H54 (cell line): Measurements from ENCODE around the gene CBX8.

Experiments
- DNase-seq: peaks from one replicate; pipeline ENCODE4 v3.0.0; 2011; ENCODE audit warnings: low spot score, mixed read lengths; ENCODE audit not compliant: insufficient read length
- FAIRE-seq: peaks from 3 replicates; lab custom pipeline; 2011; peaks lifted over from hg19 to GRCh38; lab: Jason Lieb, UNC
- POLR2A ChIP-seq: IDR thresholded peaks from 2 replicates; pipeline ENCODE4 v1.6.1; 2011; ENCODE audit warnings: low read depth, mild to moderate bottlenecking, low read length

CBX8 gene

DNA sequence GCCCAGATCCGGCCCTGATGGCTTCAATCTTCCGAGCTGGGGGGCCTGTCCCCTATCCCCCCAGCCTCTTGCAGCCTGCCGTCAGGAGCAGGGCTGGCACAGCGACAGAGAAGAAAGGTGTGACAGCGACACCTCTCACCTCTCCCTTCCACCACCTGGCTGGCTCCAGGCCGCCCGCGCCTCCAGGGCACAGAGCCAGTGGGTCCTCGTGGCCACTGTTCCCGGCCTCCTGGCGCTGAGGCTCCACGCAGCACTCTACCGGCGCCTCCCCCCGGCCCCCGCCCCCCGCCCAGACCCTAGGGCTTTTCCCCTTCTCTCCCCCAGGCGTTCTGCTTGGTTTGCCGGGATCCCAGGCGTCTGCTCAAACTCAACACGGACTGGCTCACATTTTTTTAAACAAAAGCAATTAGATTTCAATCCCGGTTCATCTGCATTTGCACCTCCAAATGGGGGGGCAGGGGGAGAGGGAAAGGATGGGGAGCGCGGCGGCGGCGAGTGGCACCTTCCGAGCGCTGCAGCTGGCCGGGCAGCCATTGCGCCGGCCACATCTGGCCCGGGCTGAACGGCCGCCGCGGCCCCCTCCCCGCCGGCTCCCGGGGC lies 12.8 kb upstream of the CBX8 start:
- no peak for DNase-seq
- no peak for TF ChIP-seq POLR2A
- no peak for FAIRE-seq

DNA sequence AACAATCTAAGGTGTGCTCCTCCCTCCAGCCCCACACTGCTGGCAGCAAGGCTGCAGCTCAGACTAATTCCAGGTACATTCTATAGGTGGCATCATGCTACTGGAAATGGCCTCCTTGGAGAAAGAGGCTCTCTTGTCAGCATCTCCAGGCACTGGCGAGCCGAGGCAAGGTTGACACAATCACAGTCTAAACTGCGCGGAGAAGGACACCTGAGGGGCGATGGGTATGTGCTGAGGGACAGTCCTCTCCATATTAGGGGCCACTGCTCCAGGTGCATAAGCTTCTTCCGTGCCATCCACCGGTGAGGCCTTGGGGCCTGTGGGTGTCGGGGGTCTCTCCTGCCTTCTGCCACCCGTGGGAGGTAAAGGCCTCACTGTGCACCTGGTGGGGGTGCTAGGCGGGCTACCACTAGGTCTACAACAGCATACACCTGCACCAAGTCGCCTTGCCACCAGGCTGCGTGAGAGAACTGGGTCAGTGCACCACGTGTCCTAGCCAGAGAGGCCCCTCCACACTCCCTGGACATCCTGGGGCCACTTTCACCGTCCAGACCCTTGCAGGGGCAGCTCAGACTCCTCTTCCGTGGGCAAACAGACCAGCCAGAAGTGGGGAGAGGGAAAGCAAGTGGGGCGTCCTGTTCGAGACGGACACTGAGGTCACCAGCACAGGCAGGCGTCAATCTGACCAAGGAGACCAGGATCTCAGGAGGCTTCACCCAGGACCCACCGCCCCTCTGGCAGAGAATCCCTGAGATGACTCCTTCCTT lies 12.1 kb upstream of the CBX8 start:
- DNase-seq (no peak), FAIRE-seq (no peak)
- TF ChIP-seq POLR2A = no peak

DNA sequence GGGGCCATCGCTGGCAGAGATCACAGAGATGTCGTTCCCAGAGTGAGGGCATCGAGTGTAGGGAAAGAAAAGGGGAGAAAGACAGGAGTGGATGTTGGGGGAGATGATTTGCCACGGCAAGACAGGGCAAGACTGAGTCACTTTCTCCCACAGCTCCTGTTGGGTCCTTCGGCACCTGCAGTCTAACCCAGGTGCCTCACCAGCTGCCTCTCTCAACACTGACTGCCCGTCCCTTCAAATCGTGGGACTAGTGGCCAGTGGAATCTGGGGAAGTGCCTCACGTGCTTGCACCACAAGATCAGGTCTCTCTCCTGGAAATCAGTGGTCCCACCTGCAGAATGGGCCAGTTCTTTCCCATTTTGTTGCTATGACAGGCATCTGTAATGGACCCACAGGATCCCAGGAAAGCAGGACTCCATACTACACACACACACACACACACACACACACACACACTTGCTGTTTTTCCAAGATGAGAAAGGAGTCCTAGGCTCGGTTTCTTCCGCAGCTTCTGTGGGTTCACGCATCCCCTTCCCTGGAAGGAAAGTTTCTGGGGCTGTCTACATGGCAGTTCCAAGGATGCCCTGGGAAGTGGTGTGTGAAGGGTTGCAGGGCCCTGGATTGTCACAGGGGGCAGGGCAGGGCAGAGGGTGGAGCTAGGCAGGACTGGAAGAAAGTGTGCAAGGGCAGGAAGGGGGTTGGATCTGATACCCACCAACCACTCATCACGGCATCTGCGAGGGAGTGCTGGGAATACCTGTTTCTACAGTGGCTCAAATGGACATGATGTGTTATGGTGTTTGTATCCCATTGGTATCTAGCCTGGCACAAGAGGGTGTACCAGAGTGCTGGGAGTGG lies 10.2 kb upstream of the CBX8 start:
- FAIRE-seq = no peak

DNA sequence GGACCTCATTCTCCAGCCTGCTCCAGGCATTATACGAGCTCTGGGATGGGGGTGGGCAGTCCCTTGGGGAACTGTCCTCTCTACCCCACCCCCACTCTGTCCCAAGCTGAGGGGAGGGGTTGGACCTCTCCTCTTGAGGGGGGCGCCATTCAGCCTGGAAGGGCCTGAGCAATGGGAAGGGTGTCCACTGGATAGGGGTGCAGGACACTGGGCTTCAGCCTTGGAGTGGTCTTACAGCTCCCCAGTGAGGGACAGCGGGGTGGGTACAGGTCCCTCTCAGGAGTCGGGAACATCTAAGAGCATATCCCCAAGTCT lies 9.5 kb upstream of the CBX8 start:
- no peak for TF ChIP-seq POLR2A
- DNase-seq (no peak), FAIRE-seq (no peak)

More for the DNA sequence above, 10.2 kb upstream of the CBX8 start:
- no peak for DNase-seq
- TF ChIP-seq POLR2A = no peak

DNA sequence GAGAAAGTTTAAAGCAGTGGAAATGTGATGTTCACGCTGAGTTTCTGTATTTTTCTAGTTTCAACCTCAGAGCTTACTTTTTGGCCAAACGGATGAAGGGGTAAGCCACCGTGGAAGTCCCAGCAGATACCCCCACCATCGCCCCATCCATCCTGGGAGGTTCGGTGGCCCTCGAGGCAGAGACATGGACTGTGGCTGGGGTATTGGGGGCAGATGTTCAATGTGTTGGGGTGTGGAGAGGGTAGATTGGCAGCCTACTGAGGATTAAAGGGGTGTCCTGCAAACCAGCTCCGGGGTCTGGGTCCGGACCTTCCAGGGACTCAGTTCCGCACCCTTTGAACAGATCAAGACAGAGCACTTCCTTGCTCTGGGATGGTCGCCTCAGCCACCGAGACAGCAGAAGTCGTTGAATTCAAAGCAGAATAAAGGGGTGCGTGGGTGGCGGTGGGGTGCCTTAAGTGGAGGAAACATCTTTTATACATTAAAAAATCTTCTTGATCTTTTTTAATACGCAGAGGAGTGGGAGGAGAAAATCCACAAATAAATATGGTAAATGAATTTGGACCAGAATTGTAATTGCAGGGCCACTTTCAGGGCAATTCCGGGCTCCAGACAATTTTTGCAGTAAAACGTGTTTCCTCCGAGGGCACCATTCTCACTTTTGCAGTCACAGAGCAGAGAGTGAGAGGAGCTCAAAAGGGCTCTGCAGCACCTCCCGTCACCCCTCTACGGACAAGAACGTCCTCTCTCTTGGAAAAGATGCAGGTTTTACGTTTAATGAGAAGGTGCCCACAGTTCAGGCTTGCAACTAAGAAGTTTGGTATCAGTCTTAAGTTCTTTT lies 8.2 kb upstream of the CBX8 start:
- no peak for TF ChIP-seq POLR2A
- DNase-seq (no peak), FAIRE-seq (no peak)

DNA sequence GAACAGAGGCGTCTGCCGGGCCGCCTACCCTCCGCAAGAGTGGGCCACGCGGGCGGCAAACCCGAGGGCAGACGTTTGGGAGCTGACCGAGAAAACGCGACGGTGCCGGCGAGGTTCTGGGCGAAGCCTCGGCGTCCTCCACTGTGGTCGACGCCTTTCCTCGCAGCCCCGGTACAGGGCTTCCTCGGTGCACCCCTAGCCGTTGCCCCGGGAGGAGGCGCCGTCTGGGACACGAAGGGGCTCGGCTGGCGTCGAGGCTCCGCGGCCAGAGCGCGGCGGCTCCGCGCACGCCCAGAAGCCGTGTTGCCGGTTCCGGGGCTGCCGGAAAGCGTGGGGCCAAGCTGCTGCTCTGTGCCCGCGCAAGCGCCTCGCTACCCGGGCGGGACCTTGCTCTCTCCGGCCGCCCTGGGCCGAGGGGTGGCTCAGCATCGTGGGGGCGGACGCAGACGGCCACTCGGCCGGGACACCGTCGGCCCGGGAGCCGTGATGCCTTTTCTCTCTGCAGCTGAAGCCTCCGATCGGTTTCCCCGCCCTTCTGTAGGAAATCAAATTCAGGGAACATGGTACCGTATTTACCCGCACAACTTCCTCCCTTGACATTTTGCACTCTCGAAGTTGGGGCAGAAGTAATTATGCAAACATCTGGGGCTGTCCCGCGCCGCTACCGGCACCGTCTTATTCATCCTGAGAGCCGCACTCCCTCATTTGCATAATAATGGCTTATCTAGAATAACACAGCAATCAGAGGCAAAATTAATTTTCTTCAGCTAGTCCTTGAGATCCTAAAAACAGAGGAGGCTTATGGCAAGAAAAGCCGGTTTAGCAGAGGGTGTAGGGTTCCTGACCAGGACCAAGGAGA lies 7.3 kb upstream of the CBX8 start:
- no peak for FAIRE-seq

DNA sequence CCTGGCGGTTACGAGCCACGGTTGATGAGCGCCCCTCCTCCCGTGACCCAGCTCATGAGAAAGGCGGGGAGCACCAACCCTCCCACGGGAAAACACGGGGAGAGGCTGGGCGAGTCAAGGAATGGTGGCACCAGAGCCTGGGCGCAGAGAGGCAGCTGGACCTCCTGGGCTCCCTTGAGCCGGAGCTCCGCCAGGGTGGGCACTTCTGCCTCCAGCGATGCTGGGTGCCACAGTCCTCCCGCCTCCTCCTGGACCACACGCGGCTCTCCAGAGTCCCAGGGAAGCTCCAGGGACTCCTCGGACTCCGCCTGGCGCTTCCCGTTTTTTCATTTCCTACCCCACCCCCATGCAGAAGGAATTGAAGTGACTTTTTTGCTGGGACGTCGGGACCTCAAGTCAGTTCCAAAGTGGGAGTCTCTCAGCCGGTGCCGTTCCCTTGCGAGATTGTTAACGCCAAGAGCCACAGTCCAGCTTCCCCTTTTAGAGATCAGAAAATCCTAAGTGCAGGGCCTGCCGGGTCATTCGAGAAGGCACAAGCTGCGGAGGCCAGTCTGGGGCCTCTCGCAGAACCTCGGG lies 6.6 kb upstream of the CBX8 start:
- no peak for TF ChIP-seq POLR2A
- DNase-seq (no peak), FAIRE-seq (no peak)

More for the DNA sequence above, 7.3 kb upstream of the CBX8 start:
- TF ChIP-seq POLR2A = no peak
- no peak for DNase-seq

DNA sequence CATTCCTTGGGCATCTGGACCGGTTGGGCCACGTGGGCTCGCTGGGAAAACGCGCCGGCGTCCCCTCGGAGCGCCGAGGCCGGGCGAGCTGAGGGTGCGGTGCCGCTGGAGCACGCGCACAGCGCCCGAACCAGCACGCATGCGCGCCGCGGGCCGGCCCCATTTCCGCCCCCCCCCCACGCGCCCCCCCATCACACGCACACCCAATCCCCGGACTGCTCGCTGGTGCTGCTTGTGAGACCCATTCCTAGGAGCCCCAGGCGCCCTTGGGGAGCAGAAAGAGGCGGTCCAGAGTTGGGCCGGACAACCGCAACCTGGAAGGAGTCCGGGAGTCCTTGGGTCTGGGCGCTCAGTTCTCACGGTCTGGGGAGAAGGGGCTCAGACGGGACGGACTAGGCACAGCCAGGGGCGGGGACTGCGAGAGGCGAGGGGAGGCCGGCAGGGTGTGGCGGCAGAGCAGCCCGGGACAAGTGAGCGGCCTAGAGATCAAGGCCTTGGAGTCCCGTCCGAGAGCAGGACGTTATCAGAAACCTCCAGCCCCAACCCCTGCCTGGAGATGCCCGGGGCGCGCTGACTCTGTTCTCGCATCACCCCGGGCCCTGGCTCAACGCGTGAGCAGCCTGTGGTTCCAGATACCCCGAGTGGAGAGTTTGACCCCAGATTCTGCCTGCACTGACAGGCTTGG lies 6.0 kb upstream of the CBX8 start:
- DNase-seq (no peak), FAIRE-seq (no peak)
- TF ChIP-seq POLR2A = no peak

DNA sequence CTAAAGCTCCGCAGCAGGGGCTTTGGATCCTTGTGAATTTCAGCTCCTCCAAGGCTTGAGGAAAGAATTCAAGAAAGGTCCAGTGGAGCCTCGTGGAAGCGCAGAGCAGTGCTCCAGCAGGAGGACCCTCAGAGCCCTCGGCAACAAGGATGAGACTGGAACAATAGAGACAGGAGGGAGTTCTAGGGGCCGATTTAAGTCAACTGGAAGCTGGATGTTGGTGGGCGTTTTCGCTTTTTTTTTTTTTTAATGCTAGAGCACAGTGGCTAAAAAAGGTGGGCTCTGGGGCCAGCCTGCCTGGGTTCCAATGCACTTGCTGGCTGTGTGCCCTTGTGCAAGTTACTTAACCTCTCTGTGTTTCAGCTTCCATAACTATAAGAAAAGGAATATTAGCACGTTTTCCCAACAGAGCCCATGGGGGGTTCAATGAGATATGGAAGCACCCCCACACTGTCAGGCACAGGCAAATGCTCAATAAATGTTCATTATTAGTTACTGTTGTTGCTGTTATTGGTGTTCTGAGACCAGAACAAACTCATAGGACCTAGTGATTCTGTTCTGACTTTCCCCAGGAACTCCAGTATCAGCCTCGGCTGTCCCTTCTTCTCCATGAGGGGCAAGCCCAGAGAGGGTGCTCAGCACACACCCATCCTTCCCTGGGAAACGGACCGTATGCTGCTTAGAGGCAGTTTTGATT lies 5.3 kb upstream of the CBX8 start:
- FAIRE-seq (no peak), DNase-seq (no peak)
- TF ChIP-seq POLR2A = no peak

DNA sequence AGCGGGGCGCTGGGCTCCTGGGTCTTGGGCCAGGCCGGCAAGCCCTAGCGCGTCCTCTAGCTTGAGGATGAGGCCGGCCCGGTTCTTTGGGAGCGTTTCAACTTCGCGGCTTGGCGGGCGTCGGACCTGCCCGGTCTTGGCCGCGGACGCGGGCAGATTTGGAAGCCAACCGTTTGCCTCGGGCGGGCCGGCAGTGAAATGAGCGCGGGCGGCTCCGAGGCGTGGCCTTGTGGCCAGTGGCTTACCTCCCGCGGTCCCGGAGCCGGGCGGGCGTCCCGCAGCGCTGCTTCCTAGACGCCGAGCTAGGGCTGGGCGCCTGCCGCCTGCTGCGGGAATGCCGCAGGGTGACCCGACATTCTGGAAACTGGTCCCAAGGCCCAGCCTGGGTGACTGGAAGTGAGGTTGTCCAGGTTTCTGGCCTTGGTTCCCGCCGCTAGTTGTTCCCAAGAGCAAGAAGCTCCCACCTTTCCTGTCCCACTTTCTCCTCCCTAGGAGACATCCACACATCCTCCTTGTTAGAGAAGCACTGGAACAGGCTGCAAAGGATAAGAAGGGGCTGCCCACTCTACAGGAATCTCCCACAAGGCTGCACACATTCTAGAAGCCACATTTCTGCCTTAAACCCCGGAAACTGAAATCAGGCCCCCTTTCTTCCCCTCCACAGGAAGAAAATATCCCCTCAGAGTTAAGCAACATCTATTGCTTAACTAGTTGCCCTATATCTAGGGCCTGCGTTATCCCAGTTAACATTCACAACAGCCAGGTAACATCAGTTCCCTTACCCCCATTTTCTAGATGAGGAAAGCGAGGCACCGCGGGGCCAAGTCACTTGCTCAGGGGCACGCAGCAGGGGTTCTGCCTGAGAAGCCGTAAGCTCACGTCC lies 4.5 kb upstream of the CBX8 start:
- TF ChIP-seq POLR2A = peak; percentile 27; the same call in 1 of the 2 replicates
- DNase-seq = peak; percentile 79
- FAIRE-seq = no peak
